Germinal center (tissue), 1 donor: Measurements from ENCODE around the gene PPEF1.
"Not testable (repeated sequence)": the region's sequence is repeated elsewhere in the genome, so short reads cannot be mapped to it uniquely, and the experiment has no call there.

Source experiments
- DNase-seq: peaks from one replicate; pipeline ENCODE4 v3.0.0; 2012; ENCODE audit warnings: mixed read lengths, low spot score

PPEF1 gene

DNA sequence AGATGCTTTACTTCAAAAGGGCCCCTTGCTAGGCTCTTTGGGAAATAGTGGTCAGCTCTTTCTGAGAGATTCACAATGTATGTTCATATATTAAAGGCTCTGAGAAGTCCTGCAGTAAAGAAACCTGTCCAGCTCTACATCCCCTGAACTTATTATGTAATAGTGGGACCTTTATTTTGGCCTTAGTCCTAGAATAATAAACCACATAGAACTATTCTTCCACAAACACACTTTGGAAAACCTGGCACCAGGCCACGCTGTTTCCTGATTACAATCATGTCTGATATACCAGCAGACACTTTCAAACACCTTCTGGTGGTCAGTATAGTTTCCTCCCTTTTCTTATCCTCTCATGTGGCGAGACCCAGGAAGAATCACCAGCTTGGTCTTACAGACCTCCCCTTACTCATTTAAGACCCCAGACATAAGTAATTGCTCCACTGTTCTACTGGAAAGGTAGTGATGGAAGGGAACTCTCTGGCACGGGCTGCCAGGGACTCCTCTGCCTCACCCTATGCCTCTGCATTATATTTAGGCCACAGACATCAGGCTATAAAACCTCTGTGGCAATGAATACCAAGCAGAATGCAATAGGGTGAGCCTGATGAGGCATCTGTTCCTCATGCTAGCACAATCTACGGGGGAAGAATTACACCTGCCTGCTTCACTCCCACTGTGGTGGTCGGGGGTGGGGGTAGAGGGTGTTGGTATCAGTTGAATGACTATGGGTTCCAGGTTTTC, 5.7 kb upstream of the PPEF1 start:
- no peak for DNase-seq

DNA sequence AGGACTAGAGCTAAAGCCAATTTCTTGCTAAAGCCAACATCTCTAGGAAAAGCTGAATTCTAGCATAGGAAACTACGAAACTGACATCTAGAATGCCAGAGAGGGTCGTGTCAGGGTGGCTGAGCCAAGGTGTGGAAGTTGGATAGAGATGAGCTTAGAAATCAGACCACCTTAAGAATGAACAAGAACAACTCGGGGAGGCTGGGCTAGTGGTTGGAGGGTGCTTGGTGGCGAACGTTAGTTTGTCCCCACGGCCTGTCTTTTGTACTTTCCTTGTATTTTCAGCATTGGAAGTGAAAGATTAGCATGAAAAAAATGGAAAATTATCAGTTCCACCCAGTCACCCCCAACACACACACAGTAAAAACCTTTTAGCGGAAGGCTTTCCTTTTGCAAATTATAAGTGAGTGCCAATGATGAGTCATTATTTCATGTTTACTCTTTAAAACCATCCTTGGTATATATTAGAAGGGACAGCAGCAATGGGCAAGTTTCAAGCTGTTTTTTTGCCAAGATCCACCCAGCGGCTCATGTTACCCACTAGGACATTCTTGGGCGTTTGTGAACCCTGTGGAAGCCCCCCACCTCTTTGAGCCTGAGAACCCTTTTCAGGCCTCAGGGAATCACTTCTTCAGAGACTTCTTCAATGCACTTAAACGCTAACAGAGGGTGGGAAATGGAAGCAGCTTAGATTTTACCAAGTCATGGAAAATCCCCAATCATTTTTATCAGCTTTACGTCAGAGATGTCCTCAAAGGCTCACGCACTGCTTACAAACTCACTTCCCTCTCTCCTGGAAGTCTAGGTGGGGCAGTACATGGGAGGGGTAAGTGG, 4.9 kb upstream of the PPEF1 start:
- no peak for DNase-seq

GRCh38 chrX:18709833-18710232, 2.4 kb downstream of the PPEF1 start:
- no peak for DNase-seq

DNA sequence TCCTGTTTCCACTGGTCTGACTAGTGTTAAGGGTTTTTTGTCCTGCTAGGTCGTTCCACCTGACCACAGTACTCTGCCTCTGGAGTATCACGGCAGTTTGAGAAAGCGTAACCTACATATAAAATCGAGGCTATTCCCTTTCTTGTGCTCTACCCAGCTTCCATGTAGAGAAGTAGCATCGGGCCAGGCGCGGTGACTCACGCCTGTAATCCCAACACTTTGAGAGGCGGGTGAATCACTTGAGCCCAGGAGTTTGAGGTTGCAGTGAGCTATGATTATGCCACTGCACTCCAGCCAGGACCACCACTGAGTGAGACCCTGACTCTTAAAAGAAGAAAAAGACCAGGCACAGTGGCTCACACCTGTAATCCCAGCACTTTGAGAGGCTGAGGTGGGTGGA, 7.5 kb downstream of the PPEF1 start:
- no peak for DNase-seq

DNA sequence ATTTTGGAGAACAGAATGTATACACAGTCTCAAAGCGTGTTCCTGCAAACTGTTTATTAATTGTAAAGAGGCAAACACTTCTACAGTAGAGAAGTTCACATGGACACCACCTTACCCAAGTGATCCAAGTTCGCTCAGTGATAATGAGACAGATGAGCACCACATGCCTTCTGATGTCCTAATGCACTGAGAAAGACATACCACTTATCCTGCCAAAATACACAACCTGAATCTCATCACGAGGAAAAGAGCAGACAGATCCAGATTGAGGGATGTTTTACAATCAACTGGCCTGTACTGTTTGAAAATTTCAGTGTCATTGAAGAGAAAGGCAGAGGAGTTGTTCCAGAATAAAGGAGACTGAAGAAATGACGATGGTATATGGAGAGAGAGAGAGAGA, 12.4 kb downstream of the PPEF1 start:
- no peak for DNase-seq

- DNase-seq = no peak
Measured at GRCh38 chrX:18721683-18722499, 14.4 kb downstream of the PPEF1 start.

GRCh38 chrX:18722500-18723071, 15.1 kb downstream of the PPEF1 start:
- no peak for DNase-seq

DNA sequence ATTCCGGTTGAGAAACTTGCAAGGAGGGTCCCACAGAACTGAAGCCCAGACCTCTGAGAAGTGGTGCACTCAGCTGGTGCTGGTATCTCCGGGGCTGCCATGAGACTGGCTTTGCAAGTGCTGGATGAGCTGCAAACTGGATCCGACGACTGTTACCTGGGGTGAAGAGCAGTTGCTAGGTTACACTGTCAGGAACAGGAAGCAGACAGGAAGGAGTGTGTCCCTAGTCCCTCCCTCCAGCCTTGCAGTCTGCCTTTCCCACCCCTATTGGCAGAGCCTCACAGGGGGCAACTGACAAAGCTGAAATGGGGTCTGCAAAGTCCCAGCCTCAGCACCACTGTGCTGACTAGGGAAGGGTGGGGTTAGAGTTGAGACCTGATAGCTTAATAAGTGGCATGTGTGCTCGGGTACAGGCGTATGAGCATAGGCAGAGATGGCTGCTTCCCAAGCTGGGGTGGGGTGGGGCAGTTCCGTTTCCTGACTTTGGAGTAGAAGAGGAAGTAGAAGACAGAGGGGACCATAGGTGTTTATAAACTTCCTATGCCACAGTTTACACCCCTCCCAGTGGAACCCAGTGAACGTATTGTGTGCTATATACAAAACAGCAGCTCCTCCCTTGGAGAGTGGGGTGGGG, 18.0 kb downstream of the PPEF1 start:
- no peak for DNase-seq

DNA sequence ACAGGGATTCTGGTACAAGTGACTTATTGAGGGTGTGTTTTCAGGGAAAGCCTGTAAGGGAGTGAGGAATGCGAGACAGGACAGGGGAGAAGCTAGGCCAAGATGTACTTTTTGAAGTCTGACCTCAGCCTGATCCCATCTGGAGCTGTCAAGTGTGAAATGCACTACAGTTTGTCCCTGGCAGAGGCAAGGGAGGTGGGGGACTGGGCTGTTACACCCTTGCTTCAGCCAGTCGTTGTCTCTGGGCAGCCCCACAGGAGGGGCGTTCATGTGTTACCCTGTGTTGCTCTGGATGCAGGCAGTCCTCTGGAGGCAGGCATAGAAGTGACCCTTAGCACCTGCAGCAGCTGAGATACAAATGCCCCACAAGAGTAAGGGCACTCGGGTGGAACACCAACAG, 25.8 kb downstream of the PPEF1 start:
- no peak for DNase-seq

DNA sequence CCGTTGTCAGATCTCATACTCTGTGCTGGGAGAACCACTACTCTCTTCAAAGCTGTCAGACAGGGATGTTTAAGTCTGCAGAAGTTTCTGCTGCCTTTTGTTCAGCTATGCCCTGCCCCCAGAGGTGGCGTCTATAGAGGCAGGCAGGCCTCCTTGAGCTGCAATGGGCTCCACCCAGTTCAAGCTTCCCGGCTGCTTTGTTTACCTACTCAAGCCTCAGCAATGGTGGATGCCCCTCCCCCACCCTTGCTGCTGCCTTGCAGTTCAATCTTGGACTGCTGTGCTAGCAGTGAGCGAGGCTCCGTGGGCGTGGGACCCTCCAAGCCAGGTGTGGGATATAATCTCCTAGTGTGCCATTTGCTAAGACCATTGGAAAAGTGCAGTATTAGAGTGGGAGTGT, 32.2 kb downstream of the PPEF1 start:
- DNase-seq = not testable (repeated sequence)

DNA sequence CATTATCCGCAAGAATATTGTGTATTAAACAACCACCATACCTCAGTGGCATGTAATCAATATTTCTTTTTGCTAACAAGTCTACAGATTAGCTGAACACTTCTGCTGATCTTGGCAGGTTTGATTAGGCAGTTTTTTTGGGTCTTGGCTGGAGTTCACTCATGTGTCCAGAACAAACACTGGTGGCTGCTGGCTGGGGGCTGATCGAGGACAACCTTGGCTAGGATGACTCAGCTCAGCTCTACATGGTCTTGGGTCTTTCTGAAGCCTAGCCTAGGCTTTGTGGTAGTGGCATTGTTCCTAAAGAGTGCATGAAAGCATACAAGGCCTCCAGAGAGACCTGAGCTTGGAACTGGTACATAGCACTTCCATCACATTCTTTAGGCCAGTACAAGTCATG, 41.1 kb downstream of the PPEF1 start:
- DNase-seq = no peak

- no peak for DNase-seq
Measured at GRCh38 chrX:18753631-18754030, 46.2 kb downstream of the PPEF1 start.

DNA sequence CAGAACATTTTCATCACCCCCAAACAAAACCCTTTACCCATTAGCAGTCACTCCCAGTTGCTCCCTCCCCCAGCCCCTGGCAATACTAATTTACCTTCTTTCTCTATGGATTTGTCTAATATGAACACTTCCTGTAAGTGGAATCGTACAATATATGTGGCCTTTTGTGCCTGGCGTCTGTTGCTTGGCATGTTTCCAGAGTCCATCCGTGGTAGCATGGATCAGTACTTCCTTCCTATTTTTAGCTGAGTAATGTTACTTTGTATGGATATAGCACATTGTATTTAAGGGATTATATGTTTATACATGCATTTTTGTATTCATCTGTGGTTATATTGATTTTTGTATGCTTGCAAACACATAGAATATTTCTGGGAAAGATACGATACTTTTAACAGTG, 48.2 kb downstream of the PPEF1 start:
- DNase-seq = no peak

DNA sequence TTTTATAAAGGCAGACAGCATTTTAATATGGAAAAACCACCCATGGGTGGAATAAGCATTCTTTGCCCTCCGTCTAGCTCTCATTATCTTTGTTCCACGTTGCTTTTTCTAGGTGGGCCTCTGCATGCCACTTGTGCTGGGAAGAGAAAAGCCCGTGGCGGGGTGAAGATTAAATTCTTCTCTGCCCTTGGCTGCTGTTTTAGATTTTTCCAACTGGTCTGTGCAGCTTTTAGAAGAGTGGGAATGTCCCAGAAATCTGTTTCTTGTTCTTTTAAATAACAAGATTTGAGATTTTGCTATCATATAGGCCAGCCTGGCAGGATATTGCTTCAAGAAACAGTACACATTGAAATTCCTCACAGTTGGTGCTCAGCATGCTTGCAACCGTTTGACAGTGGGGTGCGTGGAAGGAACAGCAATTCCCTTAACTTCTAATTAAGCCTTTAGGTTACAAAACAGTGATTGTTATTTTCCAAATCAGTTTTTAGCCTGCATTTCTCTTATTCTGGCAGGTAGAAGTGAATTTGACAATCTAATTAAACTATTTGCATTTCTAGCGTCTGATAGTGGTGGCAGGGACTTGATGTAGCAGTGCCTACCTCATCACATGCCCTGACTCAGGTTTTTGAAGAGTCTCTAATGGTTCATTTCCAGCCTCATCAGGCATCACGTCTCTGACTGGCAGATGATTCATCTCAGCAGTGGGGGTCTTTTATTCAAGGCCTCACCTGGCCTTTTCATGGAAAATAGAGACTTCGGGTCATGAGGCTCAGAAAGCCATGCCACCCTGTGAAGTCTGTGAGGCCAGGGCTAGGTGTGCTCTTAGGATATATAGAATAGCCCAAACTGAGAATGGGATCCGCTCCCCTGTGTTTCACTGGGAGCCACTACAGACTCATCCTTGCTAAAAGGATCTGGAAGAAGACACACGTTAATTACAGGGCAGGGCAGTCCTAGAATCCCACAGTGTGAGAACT, 50.8 kb downstream of the PPEF1 start:
- DNase-seq = no peak

- DNase-seq = no peak
Measured at GRCh38 chrX:18761750-18762149, 54.3 kb downstream of the PPEF1 start.

DNA sequence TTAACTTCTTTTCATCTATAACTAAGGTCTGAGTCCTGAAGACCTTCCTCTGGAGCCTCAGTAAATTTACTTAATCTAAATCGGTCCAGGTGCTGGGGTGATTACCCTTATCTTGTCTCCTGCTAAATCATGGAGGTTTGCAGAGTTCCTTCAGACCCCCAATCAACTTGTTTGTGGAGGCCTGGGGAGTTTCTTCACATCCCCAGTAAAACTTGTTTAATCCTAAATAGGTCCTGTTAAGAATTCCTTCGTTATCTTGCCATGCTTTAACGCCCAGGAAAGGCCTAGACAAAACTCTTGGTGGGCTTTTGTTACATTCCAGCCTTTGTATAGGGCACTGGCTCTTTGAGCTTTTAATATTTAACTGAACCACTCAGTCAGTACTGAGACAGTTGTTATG, 55.7 kb downstream of the PPEF1 start:
- not testable (repeated sequence) for DNase-seq

DNA sequence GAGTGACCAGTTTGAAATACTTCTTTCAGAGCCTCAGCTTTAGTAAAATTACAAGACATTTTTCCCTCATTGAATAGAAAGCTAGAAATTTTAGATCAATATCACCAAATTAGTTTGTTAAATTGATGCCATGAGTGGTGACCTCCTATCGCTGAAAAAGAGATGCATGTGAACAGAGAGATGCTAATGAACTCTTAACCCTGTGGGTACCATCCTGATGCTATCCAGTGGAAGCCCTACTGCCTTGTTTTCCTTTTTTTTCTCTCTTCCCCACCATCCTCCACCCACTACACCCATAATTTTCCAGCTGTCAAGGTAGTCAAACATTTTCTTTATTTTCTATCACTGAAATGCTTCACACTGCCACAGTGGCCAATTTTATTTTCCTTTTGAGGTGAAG, 61.9 kb downstream of the PPEF1 start:
- no peak for DNase-seq

DNA sequence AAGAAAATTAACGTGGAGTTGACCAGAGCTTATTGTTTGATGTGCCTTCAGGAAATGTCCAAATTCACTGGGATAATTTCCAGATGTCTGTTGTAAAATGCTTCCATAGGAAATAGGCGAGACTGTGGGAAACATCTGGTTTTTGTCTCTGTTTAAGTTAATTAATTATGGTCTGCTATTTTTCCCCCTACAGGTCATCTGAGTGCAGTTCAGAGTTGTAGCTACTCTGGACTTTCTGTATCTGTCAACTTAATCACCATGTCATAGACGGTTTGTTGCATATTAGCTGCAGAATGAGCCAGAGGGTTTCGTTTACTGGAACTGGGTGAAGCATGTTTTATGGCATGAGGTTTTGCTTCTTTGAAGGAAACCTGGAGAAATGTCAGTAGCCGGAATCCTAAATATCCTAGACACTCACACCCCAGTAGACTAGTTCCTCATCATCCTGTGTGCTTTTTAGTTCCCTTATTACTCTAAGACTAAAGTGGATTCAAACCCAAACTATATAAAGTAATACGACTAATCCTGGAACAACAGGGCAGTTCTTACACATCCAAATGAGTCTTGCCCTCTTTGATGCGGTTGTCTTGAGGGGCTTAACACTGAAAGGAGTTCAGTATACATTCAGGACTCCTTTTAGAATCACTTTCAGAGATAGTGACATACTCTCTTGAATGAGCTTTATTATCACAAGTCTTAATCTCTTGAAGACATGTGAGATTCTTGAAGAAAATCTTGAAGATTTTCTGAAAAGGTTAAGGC, 62.5 kb downstream of the PPEF1 start:
- DNase-seq = no peak

- no peak for DNase-seq
Measured at GRCh38 chrX:18789916-18790315, 82.5 kb downstream of the PPEF1 start.

DNA sequence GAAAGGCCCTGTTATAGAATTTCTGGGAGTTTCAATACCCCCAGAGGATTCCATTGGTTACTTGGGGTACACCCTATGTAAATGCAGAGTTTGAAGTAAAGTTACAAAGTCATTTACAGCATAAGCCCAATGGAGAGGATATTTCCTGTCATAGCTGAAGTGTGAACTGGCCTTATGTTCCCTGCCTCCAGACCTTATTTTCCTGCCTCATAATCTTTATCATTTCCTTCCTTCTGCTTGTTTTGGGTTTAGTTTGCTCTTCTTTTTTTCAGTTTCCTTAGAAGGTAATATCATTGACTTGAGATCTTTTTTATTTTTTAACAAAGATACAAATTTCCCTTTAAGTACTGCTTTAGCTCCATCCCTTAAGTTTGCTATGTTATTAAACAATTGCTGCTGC, 85.4 kb downstream of the PPEF1 start:
- no peak for DNase-seq
